ENCODE measurements around the gene CHMP4B.

CHMP4B gene

GRCh38 chr20:33838035-33838864 lies 27.1 kb downstream of the CHMP4B start:
- in situ Hi-C loops (cut with MboI; ENCODE audit: low sequenced_read_pairs, unreplicated experiment): no loop called here
- no peak for TF ChIP-seq CTCF (IDR thresholded peaks at IDR 0.05; ENCODE audit: borderline replicate concordance, control extremely low read depth, extremely low read depth, insufficient read depth, missing control alignments)
- DNase-seq (ENCODE audit: low spot score): no peak

GRCh38 chr20:33839591-33839990 lies 28.4 kb downstream of the CHMP4B start:
- TF ChIP-seq CTCF (IDR thresholded peaks at IDR 0.05; ENCODE audit: borderline replicate concordance, control extremely low read depth, extremely low read depth, insufficient read depth, missing control alignments): no peak
- DNase-seq (ENCODE audit: low spot score): no peak

GRCh38 chr20:33840160-33840559 lies 29.0 kb downstream of the CHMP4B start:
- in situ Hi-C loops (cut with MboI; ENCODE audit: low sequenced_read_pairs, unreplicated experiment): no loop called here
- no peak for TF ChIP-seq CTCF (IDR thresholded peaks at IDR 0.05; ENCODE audit: borderline replicate concordance, control extremely low read depth, extremely low read depth, insufficient read depth, missing control alignments)
- no peak for DNase-seq (ENCODE audit: low spot score)

More at GRCh38 chr20:33839591-33839990, 28.4 kb downstream of the CHMP4B start:
- in situ Hi-C loops (cut with MboI; ENCODE audit: low sequenced_read_pairs, unreplicated experiment): no loop called here

- no peak for TF ChIP-seq CTCF (IDR thresholded peaks at IDR 0.05; ENCODE audit: borderline replicate concordance, control extremely low read depth, extremely low read depth, insufficient read depth, missing control alignments)
- no peak for DNase-seq (ENCODE audit: low spot score)
- in situ Hi-C loops (cut with MboI; ENCODE audit: low sequenced_read_pairs, unreplicated experiment): no loop called here
Observed at GRCh38 chr20:33840759-33841435, 29.7 kb downstream of the CHMP4B start.

- DNase-seq (ENCODE audit: low spot score): no peak
- in situ Hi-C loops (cut with MboI; ENCODE audit: low sequenced_read_pairs, unreplicated experiment): no loop called here
- TF ChIP-seq CTCF (IDR thresholded peaks at IDR 0.05; ENCODE audit: borderline replicate concordance, control extremely low read depth, extremely low read depth, insufficient read depth, missing control alignments): no peak
Observed at GRCh38 chr20:33841436-33841799, 30.3 kb downstream of the CHMP4B start.

GRCh38 chr20:33842346-33842745 lies 31.2 kb downstream of the CHMP4B start:
- no peak for DNase-seq (ENCODE audit: low spot score)
- TF ChIP-seq CTCF (IDR thresholded peaks at IDR 0.05; ENCODE audit: borderline replicate concordance, control extremely low read depth, extremely low read depth, insufficient read depth, missing control alignments): no peak
- in situ Hi-C loops (cut with MboI; ENCODE audit: low sequenced_read_pairs, unreplicated experiment): no loop called here
